Mucosa of gallbladder (tissue), 1 donor: Measurements from ENCODE around the gene ARNT2. TPM values are rescaled to one million over a fixed set of nuclear protein-coding genes. Genes with fewer than 3 reads are reported as not detected.

ENCODE experiments used
- DNase-seq: peaks from one replicate; pipeline ENCODE4 v3.0.0-alpha.2; 2020; ENCODE audit warnings: low spot score
- total RNA-seq: library from RNA; stranded (reverse); gene quantifications from one replicate; pipeline ENCODE4 v1.2.1, GENCODE V29; 2021
- donor health status: DM: no; HTN: no; CAD: no.

The ARNT2 gene
- total RNA-seq, 1 donor from 2014 or later = 6.6 TPM

DNA sequence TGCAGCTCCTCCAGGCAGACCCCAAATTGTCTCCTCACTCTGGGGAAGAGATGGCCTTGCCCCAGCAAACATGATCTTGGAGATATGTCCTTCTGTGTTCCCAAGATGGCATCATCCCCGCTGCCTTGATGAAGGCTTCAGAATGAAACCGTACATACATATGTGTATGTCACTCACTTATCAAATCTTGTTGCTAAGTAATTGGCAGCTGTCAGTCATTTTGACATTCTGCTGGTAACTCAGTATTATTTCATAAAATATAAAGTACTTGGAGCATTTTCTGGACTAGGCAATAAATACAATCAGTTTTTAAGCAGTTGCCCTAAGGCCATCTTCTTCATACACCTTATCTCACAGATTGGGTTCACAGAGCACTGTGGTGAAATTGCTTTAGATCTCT is 62.4 kb downstream of the ARNT2 start:
- no peak for DNase-seq

DNA sequence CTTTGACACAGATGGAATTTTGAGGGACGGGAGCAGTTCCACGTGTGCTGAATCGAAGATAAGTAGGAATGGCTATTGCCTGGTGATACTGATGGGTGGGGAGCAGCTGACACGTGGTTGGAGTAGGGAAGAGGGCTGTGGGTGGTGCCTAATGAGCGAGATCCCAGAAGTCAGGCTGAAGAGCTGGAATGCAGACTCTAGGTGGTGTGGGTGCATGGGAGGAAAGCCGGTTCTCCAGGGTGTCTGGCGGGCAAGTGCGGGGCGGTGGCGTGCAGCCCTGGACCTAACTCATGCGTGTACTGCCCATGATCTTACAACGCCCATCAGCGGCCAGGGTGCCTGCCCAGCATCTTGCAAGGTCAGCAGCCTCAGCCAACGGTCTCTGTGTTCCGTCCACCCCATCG is 63.1 kb downstream of the ARNT2 start:
- DNase-seq = no peak

GRCh38 chr15:80468796-80469195 is 64.6 kb downstream of the ARNT2 start:
- DNase-seq = no peak

DNA sequence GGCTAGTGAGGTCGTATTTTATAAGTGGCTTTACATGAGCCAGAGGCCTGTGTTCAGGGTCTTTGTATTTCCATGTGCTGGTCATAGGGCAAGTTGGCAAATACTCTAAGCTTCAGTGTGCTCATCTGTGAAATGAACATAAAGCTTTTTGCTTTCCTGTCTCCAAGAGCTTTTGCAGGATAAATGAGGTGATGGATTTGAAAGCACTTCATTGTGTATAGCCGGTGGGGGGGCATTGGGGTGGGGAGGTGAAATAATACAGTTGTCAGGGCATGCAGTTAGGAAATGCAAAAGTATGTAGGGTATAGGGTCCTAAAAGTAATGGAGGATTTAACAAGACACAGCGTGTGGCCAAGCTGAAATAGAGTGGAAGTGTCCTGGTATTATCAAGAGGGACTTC is 67.7 kb downstream of the ARNT2 start:
- no peak for DNase-seq

GRCh38 chr15:80473286-80474223 is 69.4 kb downstream of the ARNT2 start:
- no peak for DNase-seq

DNA sequence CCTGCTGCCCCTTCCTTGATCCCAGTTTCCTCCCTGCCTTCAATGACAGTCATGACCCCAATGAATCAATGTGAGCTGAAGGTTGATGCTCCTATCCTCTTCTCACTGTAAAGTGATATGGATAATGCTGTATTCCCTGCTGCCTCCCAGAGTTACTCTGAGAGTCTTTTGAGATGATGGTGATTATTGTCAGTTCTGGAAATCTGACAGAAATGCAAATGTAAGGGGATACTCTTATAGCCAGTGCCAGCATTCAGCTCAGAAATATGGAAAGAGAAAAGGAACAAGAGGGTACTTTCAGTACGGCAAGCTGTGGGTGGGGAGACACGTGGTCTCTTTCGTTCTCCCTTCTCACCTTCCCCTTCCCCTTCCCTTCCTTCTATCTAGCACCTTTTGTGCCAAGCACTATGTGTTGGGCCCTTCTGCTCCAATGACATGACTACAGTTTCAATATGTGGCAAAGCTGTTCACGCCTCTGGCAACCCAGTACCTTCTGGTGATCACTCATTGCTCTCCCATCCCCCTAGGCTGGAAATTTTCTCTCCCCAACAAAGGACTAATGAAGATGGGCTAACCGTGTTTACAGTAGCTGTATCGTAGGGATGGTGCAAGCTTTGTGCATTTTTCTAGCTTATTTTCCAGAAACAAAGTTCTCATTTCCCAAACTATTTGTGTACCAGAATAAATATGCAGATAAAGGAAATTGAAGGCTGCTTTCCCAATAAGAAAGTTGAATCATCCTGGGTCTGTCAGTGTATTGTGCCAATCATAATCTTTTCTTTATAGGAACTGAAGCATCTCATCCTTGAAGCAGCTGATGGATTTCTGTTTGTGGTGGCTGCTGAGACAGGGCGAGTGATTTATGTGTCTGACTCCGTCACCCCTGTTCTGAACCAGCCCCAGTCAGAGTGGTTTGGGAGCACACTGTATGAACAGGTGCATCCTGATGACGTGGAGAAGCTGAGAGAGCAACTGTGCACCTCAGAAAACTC is 70.3 kb downstream of the ARNT2 start:
- no peak for DNase-seq

GRCh38 chr15:80475572-80475971 is 71.4 kb downstream of the ARNT2 start:
- DNase-seq = no peak

DNA sequence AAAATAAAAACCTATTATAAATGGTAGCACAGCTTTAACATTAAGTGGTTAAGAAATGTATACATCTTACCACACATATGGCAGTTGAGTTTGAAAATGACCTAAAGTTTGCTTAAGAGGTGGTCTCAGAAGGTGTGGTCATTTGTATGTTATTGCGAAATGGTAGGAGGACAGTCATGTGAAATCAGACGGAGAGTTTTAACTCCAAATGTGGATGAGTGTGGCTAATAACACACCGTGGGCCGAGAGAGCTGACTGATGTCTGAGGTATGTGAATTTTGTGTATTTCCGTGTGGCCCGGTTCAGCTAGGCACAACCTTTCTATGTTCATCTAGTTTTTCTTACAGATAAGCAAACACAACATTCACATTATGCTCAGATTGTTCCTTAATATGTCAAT is 71.9 kb downstream of the ARNT2 start:
- DNase-seq = no peak

GRCh38 chr15:80478075-80478474 is 73.9 kb downstream of the ARNT2 start:
- no peak for DNase-seq

- DNase-seq = no peak
Measured at GRCh38 chr15:80479191-80479590, 75.0 kb downstream of the ARNT2 start.

DNA sequence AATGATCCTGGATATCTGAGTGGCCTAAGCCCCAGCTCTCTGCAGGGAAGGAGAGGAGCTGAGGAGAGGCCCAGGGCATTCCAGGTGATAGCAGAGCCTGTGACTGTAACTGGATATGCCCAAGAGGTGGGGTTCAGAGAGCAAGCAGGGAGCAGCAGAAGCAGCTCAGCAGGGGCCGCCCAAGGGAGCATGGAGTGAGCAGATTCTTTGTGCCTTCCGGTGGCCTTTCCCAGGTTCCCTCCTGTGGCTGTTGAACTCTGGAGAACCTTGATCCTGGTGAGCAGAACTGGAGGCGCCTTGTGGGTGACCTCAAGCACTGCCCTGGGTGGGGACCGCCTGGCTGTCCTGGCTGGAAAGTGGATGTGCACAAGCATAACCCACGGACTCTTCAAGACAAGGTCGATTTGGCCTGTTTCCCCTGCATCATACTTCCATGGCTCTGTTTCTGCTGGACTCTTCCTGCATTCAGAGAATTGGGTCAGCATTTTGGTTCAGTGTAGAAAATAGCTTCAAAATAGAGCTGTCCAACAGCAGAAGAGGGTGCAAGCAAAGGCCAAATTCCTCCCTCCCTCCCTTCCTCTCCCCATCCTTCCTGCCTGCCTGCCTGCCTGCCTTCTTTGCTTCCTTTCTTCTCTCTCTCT is 76.1 kb downstream of the ARNT2 start:
- no peak for DNase-seq

GRCh38 chr15:80480909-80481308 is 76.7 kb downstream of the ARNT2 start:
- DNase-seq = peak; percentile 42

GRCh38 chr15:80482696-80483095 is 78.5 kb downstream of the ARNT2 start:
- no peak for DNase-seq

DNA sequence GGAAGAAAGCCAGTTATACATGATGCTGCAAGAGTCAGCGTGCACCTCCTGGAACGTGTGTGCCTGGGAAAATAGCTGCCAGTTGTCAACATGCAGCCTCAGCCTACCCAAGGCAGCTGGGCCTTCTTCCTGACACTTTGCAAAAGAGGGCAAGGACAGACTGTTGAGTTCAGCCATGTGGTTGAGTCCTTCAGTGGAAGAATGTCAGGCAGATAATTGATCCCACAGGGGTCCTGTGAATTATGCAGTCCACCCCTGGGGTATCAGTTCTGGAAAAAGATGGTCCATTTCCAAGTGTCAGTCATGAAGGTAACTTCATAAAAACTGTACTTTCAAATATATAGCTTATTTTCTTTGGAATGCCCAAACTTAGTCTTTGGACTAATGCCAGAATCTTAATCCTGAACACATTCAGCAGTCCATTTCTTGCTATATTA is 79.6 kb downstream of the ARNT2 start:
- no peak for DNase-seq

- DNase-seq = no peak
Measured at GRCh38 chr15:80484333-80484864, 80.2 kb downstream of the ARNT2 start.

DNA sequence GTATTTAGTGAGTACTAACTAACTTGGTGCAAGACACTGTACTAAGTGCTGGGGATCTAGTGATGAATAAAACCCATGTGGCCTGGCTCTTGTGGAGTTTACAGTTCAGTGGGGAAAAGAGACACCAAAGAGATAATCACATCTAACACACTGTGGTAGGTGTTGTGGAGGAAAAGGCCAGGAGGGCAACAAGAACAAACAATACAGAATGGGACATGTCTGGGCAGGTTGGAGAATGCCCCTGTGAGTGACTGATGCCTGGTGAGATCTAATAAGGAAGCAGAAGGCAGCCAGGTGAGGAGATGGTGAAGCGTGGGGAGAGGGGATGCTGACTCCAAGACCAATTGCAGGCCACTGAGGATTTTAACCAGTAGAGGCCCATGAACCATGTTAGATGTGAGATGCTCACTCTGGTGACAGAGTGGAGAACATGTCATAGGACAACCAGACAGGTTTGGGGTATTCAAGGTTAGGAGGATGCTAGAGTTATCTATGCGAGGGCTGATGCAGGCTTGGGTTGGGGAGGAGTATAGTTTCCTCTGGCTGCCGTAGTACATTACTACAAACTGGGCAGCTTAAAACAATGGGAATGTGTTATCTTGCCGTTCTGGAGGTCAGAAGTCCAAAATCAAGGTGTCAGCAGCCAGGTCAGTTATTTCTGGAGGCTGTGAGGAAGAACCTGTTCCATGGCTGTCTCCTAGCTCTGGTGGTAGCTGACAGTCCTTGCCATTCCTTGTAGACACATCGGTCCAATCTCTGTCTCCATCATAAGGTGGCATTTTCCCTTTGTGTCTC is 81.4 kb downstream of the ARNT2 start:
- no peak for DNase-seq

DNA sequence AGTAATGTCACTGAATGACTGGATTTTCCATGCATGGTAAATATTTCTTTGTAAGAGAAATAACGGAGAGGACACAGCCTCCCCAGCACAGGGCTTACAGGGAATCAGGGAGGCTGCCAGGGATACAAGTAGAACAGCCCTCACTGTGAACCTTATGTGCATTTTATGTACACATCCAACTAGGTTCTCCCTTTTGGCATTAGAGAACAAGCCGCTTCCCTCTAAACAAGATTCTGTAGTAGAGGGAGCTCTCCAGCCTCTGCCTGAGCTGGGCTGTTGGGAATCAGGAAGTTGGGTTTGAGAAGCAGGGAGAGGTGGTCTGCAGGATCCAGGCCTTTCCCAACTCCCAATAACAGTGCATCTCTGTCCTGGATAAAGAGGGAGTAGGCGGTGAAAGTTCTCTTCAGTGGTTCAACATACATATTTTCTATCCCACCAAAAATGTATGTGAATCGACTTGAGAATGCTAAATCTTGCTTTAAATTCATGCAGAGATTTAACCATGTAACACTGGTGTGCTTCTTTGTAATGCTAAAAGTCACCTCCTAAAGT is 83.7 kb downstream of the ARNT2 start:
- no peak for DNase-seq

- DNase-seq = no peak
Measured at GRCh38 chr15:80489030-80489594, 84.9 kb downstream of the ARNT2 start.

DNA sequence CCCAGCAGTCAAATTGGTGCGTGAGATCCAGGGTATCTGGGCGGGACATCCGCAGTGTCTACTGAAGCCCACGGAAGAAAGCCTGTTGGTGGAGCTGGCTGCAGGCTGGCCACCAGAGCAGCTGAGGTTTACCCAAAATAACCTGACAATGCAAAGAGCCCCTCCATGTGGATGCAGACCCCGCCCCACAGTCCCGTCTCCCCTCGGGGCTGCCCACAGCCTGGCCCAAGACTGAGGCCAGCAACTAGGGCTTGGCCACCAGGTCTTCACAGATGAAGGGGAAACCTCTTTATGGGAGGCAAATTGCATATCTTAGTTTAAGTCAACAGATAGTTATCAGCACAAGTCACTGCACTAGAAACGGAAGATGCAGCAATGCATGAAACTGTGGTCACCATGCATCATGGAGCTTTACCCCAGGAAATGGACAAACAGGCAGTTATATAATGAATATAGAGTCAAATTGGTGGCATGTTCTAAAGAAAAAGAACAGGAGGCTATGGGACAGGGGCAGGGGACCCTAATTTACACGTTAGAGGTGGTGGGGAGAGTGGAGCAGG is 86.3 kb downstream of the ARNT2 start:
- DNase-seq = no peak
